ENCODE measurements around the gene WNK2. TPM values are rescaled to one million over a fixed set of nuclear protein-coding genes. Genes with fewer than 3 reads are reported as not detected.

Gene WNK2
- total RNA-seq, 1 donor from 2014 or later = 0.06 TPM

DNA sequence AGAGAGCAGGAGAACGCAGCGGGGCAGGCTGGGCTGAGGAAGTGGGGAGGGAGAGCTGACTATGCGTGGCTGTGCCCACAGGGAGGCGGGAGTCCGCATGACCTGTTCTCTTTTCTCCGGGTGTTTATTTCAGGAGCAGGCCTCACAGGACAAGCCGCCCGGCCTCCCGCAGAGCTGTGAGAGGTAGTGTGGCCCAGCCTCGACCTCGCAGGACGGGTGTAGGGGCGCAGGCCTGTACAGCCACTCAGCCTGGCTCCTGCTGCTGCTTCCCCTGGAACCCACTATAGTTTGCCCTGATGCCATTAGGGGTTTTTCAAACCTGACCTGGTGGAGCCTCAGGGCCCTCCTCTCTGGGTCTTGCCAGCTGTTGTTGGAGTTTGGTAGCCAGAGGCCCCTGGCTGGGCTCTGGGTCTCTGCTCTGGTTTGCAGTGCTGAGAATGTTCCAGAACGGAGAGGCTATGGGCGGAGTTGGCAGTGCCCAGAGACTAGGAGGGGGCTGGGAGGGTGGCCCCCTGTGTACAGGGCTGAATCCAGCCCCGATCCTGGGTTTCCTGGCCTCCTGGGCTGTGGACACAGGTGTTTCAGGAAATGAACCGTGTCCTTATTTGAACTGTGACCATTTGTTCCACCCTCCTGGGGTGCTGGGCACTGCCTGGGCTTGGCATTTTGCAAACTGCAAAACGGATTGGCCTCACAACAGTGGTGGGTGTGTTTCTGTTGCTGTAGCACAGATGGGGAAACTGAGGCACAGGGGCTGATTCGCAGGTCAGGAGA lies 78.8 kb downstream of the WNK2 start:
- no peak for DNase-seq (ENCODE audit: extremely low read depth, low read depth, low spot score)

DNA sequence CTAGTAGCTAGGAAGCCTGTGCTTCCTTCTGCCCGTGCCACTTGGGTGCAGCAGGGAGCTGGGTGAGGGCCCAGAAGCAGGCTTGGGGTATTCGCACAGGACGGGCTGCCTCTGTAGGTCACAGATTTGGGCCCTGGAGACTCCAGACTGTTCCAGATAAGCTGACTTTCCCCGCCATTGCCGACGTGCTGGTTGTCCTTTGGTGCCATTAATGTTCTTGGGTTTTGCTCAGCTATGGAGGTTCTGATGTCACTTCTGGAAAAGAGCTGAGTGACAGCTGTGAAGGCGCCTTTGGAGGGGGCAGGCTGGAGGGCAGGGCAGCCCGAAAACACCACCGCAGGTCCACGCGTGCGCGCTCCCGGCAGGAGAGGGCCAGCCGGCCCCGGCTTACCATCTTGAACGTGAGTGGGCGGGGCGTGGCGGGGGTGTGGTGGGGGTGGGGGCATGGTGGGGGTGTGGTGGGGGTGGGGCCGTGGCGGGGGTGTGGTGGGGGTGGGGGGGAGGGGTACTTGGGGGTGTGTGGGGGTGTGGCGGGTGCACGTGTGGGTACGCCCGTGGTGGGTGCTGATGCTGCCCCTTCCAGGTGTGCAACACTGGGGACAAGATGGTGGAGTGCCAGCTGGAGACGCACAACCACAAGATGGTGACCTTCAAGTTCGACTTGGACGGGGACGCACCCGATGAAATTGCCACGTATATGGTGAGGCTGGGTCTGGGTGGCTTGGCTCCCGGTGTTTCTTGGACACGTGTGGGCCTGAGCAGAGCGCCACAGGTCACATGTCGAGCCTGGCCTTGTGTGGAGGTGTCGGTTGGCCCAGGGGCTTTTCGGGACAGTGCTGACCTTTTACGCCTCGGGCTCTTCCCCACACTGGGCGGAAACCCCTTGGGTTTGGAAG lies 79.6 kb downstream of the WNK2 start:
- no peak for DNase-seq (ENCODE audit: extremely low read depth, low read depth, low spot score)

DNA sequence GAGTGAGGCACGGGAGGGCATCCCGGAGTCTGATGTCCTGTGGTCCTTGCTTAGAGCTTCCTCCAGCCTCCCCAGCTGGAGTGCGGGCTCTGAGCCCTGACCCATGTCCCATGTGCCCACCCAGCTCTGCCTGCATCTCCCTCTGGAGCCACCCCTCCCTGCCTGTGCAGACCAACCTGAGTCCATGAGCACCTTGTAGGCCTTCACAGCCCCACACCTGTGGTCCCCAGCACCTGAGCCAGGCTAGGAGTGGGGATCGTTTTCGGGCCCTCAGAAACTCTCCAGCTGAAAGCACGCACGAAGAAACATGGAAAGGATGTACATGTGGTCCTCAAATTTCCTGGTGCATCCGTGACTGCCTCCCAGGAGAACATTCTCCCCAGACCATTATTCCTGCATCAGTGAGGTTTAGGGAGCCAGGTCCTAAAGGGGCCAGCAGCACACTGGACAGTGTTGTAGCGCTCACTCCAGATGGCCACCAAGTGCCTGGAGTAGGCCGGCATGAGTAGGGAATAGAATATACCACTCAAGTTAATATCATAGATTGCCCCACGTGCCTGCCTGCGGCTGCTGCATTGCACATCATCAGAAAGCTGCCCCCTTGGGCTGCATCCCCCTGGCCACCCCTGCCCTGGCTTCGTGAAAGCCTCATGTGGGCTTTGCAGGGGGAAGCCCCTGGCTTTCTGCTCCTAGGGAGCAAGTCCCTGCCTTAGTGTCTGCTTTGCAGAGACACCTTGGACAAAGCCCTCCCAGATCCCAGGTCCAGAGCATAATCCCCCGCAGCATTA lies 80.6 kb downstream of the WNK2 start:
- no peak for DNase-seq (ENCODE audit: extremely low read depth, low read depth, low spot score)

DNA sequence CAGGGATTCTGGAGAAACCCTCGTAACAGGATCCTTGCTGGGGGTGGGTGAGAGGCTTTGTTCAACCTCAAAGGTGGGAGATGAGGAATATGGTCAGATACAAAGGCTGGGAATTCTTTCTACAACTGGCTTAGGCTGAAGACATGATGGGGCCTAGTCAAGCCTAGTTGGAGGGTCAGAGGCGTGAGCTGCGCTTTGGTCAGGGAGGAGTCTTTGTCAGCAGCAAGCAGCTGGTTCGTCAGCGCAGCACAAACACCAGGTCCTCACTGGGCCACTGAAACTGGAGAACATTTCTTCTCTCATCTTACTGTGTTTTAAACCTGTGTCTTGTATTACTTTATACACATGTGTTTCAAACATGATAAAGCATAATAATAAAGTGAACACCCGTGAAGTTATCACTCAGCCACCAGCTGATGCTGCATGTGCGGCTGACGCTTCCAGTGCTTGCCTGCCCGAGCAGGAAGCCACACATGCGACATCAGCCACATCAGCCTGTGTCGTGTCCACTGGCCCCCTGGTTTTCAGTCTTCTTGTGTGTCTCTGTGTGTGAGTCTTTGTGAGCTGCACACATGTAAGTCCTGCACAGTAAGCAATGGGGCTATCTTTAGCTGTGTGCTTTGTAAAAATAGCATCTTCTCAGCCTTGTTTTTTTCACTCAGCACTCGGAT lies 81.5 kb downstream of the WNK2 start:
- DNase-seq (ENCODE audit: extremely low read depth, low read depth, low spot score) = no peak

DNA sequence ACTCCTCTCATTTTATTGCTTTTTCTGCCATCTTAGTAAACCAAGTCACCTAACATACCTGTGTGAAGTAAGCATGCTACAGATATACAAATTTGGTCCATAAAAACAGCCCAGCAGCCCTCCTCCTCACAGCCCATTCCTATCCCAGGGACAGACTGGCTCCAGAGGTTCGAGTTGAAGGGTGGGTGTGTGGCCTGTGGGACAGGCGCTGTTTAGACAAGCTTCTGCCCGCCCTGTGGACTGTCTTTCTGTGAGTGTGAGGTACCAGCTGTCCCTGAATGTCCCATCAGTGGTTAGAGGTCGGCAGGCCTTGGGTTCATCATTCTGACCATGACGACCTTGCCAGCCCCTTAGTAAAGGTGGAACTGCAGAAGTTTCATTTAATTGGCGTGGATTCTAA lies 82.0 kb downstream of the WNK2 start:
- DNase-seq (ENCODE audit: extremely low read depth, low read depth, low spot score) = no peak

DNA sequence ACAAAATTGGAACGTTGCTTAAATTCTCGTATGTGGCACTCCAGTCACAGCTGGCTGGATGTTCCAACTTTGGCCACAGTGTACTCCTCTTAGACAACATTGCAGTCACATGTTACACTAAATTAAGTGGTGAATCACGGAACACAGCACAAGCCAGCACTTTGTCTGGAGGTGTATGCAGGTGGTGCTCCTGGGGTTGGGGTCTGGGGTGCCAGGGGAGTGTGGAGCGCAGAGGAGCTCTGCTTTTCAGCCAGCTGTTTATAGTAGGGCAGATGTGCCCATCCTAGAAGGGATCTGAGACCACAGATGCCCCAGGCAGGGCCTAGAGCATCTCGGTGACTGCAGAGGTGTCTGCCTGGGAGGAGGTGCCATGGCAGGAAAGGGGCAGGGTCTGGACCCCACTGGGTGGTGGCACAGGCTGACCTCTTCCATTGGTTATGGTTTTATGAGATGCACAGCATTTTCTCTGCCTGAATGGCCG lies 82.6 kb downstream of the WNK2 start:
- DNase-seq (ENCODE audit: extremely low read depth, low read depth, low spot score) = no peak

DNA sequence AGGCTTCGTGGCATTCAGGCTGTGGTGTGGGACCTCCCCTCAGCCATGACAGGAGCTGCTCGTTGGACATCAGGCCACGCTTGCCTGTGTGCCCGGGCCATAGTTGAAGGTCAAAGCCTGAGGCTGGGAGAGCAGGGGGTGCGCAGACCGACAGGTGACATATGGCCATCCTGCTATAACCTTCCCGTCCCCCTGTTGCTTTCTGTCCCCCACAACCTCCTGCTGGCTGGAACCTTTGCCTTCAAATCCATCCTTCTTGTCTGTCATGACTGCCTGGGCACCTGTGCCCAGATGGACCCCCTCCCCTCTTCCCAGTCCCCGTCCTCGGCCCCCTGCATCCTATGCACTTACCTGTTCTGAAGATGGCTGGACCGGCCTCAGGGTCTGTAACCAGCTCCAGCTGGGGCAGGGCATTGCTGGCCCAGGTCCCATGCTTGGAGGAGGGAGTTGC lies 83.2 kb downstream of the WNK2 start:
- no peak for DNase-seq (ENCODE audit: extremely low read depth, low read depth, low spot score)

DNA sequence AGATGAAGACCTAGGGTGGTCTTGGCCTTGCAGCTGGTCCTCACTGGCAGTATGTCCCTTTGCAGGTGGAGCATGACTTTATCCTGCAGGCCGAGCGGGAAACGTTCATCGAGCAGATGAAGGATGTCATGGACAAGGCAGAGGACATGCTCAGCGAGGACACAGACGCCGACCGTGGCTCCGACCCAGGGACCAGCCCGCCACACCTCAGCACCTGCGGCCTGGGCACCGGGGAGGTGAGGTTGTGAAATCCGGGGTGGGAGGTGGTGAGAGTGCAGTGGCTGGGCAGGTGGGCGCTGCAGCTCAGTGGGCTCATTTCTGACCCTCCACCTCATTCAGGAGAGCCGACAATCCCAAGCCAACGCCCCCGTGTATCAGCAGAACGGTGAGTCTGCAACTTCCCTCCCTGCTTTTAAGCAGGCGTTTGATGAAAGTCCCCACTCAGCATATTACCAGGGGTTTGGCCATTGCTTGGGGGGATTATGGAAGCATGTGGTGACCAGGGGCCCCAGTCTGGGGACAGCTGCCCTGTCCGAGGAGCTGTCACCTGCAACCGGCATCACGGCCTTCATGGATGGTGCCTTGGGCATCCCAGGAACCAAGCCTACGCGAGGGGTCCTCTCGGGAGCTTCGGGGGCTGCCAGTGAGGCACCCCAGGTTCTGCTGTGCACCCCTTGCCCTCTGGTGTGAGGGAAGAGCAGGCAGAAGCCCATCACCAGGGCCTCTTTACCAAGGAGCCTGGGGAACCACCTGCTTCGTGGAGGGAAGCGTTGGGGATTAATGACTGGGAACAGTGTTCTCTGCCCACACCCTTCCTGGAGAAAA lies 84.0 kb downstream of the WNK2 start:
- no peak for DNase-seq (ENCODE audit: extremely low read depth, low read depth, low spot score)

DNA sequence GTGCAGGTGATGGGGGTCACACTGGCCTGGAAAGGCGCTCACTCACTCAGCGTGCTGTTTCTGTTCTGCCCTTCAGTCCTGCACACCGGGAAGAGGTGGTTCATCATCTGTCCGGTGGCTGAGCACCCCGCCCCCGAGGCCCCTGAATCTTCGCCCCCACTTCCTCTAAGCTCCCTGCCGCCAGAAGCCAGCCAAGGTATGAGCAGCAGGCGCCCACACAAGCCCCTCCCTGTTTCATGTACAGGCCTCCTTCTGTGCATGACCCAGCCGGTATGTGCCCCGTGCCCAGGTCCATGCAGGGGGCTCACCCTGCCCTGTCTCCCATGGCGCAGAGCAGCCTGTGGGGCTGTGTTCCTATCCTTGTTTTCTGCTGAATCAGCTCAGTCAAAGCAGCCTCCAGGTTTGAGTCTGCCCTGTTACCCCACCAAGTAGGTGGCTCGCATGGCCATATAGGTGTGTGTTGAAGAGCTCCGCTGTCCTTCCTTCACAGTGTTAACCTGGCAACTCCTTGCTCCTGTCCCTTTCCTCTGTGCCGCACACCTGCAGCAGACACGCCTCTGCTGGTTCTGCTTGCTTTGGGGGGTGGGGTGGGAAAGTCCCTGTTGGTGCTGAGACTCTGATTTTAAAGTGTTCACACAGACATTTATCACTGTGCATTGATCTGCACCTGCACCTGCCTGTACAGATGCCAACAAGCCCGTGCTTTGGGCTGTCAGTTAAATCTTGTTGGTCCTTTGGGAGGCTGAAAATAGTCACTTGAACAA lies 84.8 kb downstream of the WNK2 start:
- DNase-seq (ENCODE audit: extremely low read depth, low read depth, low spot score) = no peak

DNA sequence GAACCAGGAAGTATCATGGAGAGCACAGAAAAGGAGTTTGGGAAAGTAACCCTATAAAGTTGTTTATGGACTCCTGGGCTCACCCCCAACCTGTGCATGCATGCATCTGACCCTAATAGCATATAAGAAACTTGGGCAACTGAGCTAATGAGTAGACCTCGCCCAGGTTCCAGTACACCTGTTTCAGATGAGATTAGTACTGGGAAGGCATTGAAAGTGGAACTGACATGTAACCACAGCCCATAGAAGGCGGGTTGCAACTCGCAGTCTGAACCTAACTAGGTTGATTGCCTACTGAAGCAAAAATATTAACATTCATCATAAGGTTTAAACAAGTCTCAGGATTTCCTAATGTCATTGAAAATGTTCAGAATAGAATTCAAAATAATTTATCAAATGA lies 87.0 kb downstream of the WNK2 start:
- DNase-seq (ENCODE audit: extremely low read depth, low read depth, low spot score) = no peak

DNA sequence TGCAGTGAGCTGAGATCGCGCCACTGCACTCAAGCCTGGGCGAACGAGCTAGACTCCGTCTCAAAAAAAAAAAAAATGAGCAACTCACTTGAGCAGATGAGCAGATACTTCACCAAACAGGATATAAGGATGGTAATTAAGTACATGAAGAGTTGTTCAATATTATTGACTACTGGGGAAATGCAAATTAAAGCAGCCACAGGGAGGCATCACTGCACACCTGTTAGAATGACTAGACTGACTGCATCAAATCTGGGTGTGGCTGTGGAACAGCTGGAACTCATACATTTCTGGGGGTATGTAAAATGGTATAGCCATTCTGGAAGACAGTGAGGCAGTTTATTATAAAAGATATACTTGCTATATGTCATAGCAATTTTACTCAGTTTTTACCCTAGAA lies 93.0 kb downstream of the WNK2 start:
- no peak for DNase-seq (ENCODE audit: extremely low read depth, low read depth, low spot score)

DNA sequence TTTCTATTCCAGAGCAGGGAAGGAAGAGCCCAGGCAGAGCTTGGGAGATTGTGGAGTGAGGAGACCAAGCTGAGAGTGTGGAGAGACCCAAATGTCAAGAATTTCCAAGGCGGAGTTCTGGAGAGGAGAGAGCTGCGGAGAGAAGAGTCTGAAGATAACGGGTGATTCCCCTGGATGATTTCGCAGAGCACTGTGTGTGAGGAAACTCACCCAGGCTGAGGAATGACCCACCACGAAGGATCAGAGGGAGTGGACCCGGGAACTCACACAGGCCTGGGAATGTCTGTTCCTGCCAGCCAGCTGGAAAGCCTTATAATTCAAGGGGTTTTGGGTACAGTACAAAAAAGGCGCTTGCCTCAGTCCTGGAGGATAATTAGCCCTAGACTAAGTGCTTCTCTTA lies 94.2 kb downstream of the WNK2 start:
- no peak for DNase-seq (ENCODE audit: extremely low read depth, low read depth, low spot score)

DNA sequence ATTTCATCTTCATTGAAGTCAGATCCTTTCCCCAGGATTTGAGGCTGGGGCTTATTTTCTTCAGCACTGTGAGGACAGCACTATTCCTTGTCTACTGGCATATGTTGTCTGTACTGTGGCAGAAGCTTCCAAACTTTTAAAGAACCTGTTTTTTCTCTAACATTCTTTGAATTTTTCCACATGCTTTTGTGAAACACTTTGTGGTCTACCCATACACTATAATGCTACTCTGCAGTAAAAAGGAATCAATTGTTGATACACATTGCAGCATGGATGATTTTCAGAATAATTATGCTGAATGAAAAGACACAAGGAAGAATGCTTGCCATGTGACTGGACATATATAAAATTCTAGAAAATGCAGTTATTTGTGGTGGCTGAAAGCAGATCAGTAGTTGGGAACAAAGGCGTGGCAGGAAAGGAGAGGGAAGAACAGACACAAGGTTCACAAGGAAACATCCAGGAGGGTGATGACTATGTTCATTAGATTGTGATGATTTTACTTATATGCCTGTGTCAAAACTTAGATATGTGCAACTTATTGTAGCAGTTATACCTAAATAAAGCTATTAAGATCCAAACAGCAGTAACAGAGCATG lies 96.8 kb downstream of the WNK2 start:
- DNase-seq (ENCODE audit: extremely low read depth, low read depth, low spot score) = no peak

DNA sequence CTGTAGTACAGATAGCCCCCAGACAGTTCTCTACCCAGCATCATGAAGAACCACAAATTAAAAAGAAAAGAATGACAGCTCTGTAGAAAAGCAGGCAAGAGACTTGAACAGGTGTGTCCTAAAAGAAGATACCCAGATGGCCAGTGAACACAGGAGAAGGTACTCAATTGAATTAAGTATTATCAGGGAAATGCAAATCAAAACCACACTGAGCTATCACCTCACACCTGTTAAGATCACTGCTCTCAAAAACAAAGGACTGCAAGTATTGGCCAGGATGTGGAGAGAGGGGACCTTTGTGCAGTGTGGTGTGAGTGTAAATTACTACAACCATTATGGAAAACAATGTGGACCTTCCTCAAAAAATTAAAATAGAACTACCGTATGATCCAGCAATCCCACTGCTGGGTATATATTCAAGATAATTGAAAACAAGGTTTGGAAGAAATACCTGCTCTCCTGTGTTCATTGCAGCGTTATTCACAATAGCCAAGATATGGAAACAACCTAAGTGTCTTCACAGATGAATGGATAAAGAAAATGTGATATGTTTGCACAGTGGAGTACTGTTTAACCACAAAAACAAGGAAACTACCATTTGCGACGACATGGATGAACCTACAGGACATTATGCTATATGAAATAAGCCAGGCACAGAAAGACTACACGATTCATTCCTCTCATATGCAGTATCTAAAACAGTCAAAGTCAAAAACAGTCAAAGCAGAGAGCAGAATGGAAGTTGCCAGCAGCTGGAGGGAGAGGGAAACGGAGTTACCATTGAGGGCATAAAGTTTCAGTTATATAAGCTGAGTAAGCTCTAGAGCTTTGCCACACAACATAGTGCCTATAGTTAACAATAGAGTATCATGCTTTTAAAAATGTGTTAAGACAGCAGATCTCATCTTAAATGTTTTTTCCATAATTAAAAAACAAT lies 102.6 kb downstream of the WNK2 start:
- DNase-seq (ENCODE audit: extremely low read depth, low read depth, low spot score) = no peak

DNA sequence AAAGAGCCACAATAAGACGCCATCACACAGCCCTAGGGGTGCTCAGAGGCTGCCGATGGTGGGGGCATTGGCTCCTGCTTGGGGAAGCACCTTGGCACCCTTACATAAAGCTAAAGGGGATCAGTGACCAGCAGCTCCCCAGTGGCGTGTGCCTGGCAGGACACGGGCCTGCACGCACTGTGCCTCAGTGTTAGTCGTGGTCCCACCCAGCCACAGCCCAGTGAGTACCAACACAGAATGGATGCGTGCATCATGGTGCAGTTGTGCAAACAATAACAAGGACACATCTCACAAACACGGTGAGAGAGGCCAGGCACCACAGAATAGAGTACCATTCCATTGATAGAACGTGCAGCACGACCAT lies 103.2 kb downstream of the WNK2 start:
- no peak for DNase-seq (ENCODE audit: extremely low read depth, low read depth, low spot score)

DNA sequence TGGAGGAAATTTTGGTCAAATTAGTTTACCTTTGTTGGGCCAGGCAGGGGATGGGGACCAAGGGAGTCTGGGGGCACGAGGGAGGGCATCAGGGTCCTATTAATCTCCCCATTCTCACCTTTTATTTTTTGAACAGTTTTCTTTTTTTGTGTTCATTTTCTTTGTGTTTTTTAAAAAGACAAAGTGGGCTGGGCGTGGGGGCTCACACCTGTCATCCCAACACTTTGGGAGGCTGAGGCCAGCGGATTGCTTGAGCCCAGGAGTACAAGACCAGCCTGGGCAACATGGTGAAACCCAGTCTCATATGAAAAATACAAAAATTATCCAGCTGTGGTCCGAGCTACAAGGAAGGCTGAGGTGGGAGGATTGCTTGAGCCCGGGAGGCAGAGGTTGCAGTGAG lies 103.7 kb downstream of the WNK2 start:
- no peak for DNase-seq (ENCODE audit: extremely low read depth, low read depth, low spot score)

DNA sequence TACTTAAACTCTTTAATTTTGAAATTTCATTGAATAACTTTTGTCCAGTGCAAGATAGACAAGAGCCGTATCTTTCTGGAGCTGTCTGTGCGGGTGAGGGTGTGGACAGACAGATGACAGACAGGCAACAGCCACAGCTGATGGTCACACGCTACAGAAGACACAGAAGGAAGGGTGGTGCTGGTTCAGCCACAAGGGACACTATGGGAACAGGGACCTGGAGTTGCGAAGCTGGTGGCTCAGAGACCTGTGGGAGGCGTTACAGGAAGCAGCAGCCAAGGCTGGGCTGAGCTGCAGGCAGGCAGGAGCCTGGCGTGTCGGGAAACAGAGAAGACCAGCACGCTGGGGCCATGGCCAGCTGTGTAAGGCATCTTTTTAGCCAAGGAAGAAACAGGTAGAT lies 104.4 kb downstream of the WNK2 start:
- no peak for DNase-seq (ENCODE audit: extremely low read depth, low read depth, low spot score)

Data from glomerular endothelial cell (primary cell).